ENCODE data around the gene AGPAT4.
"Not testable (repeated sequence)": the region's sequence is repeated elsewhere in the genome, so short reads cannot be mapped to it uniquely, and the experiment has no call there.

The AGPAT4 gene

GRCh38 chr6:161227004-161227960 is 46.6 kb downstream of the AGPAT4 start:
- H3K36me3 Mint-ChIP-seq (ENCODE audit: low read depth): peaks cover 42% of the 10 kb centered on the region
- peaks cover 48% of the 10 kb centered on the region for H3K4me1 Mint-ChIP-seq
- peak overlapping the region; percentile 75 to 92 (median 90) for H3K27ac Mint-ChIP-seq
- no peaks in the 10 kb centered on the region for H3K9me3 Mint-ChIP-seq
- TF ChIP-seq CTCF (IDR thresholded peaks at IDR 0.05; ENCODE audit: unreplicated experiment in 3 of 3): no peak
- H3K27me3 Mint-ChIP-seq (ENCODE audit: low read depth): no peaks in the 10 kb centered on the region
- no peak overlapping the region for H3K4me3 Mint-ChIP-seq

- Mint-ChIP-seq H3K27me3 (ENCODE audit: low read depth) (no peaks in the 10 kb centered on the region), H3K9me3 (peaks cover 3% of the 10 kb centered on the region), H3K4me1 (peaks cover 42% of the 10 kb centered on the region), H3K4me3 (peak overlapping the region; percentile 2 to 15 (median 15)), H3K36me3 (ENCODE audit: low read depth) (peaks cover 46% of the 10 kb centered on the region), H3K27ac (peak overlapping the region; percentile 75 to 92 (median 86))
- TF ChIP-seq CTCF (IDR thresholded peaks at IDR 0.05; ENCODE audit: unreplicated experiment in 3 of 3): no peak
Observed at GRCh38 chr6:161226009-161226964, 47.6 kb downstream of the AGPAT4 start.

- H3K4me3 Mint-ChIP-seq: no peak overlapping the region
- H3K27ac Mint-ChIP-seq: peak overlapping the region in 2 of 3 experiments; percentile 86 to 92
- H3K27me3 Mint-ChIP-seq (ENCODE audit: low read depth): no peaks in the 10 kb centered on the region
- H3K4me1 Mint-ChIP-seq: peaks cover 42% of the 10 kb centered on the region
- peaks cover 3% of the 10 kb centered on the region for H3K9me3 Mint-ChIP-seq
- TF ChIP-seq CTCF (IDR thresholded peaks at IDR 0.05; ENCODE audit: unreplicated experiment in 3 of 3): no peak
- peaks cover 49% of the 10 kb centered on the region for H3K36me3 Mint-ChIP-seq (ENCODE audit: low read depth)
Observed at GRCh38 chr6:161225681-161226008, 48.2 kb downstream of the AGPAT4 start.

- Mint-ChIP-seq H3K36me3 (ENCODE audit: low read depth) (peaks cover 54% of the 10 kb centered on the region), H3K4me1 (peaks cover 41% of the 10 kb centered on the region), H3K27ac (peak overlapping the region in 1 of 3 experiments; percentile 52)
- not testable (repeated sequence) for H3K9me3 Mint-ChIP-seq; H3K27me3 Mint-ChIP-seq (ENCODE audit: low read depth); H3K4me3 Mint-ChIP-seq
Observed at GRCh38 chr6:161224951-161225680, 48.7 kb downstream of the AGPAT4 start.

GRCh38 chr6:161223646-161224045 is 50.2 kb downstream of the AGPAT4 start:
- Mint-ChIP-seq H3K9me3 (peaks cover 6% of the 10 kb centered on the region), H3K36me3 (ENCODE audit: low read depth) (peaks cover 68% of the 10 kb centered on the region), H3K4me3 (no peak overlapping the region), H3K4me1 (peaks cover 30% of the 10 kb centered on the region), H3K27me3 (ENCODE audit: low read depth) (no peaks in the 10 kb centered on the region), H3K27ac (no peak overlapping the region)
- no peak for TF ChIP-seq CTCF (IDR thresholded peaks at IDR 0.05; ENCODE audit: unreplicated experiment in 3 of 3)
